Measurements from ENCODE around the gene VWA3B. TPM values are rescaled to one million over a fixed set of nuclear protein-coding genes. Genes with fewer than 3 reads are reported as not detected.

Gene VWA3B
- total RNA-seq, 1 experiment from 2014 or later = not detected

GRCh38 chr2:98070081-98070480, 16.9 kb upstream of the VWA3B start:
- Histone ChIP-seq H2BK15ac (ENCODE audit: low read depth, low read length) (no peak overlapping the region), H3K27ac (ENCODE audit: insufficient read length, low read depth, low read length) (no peak overlapping the region), H3K23ac (ENCODE audit: insufficient read length, low read depth, low read length) (no peak overlapping the region), H3K9ac (ENCODE audit: extremely low read depth, insufficient read length, low read length) (no peak overlapping the region), H2BK12ac (ENCODE audit: insufficient read length, low read depth, low read length) (no peak overlapping the region), H2AFZ (ENCODE audit: low read length) (peak overlapping the region; percentile 11), H4K5ac (ENCODE audit: insufficient read length, low read depth, low read length) (no peak overlapping the region), H3K27me3 (ENCODE audit: insufficient read depth, low read length) (no peaks in the 10 kb centered on the region), H3K18ac (ENCODE audit: insufficient read length, low read depth, low read length) (no peak overlapping the region), H2BK120ac (ENCODE audit: low read depth, low read length, poor library complexity, severe bottlenecking) (no peak overlapping the region), H2BK5ac (ENCODE audit: insufficient read length, low read length) (no peak overlapping the region), H3K79me1 (ENCODE audit: insufficient read depth, low read depth, low read length, poor library complexity, severe bottlenecking) (no peaks in the 10 kb centered on the region), H3K9me3 (ENCODE audit: control insufficient read depth, low read depth, low read length) (no peaks in the 10 kb centered on the region), H3T11ph (ENCODE audit: low read length) (no peak overlapping the region), H3K14ac (ENCODE audit: insufficient read depth, low read length) (no peak overlapping the region), H4K20me1 (ENCODE audit: control insufficient read depth, insufficient read depth, insufficient read length) (no peaks in the 10 kb centered on the region), H4K8ac (replicated peaks; ENCODE audit: insufficient read length, low read depth, low read length) (no peak overlapping the region), H3K4me2 (ENCODE audit: insufficient read depth, insufficient read length, low read length) (no peak overlapping the region), H3K4ac (ENCODE audit: low read depth, low read length) (no peak overlapping the region), H3K56ac (ENCODE audit: insufficient read length, low read depth, low read length) (no peak overlapping the region), H2AK5ac (ENCODE audit: insufficient read length, low read length) (no peak overlapping the region), H2BK20ac (ENCODE audit: low read depth, low read length, poor library complexity, severe bottlenecking) (no peak overlapping the region), H3K23me2 (ENCODE audit: insufficient read length, low read depth, low read length, poor library complexity, severe bottlenecking) (no peaks in the 10 kb centered on the region), H3K79me2 (ENCODE audit: insufficient read depth, low read length) (no peaks in the 10 kb centered on the region), H4K91ac (ENCODE audit: insufficient read length, low read depth, low read length) (no peak overlapping the region), H3K4me1 (ENCODE audit: insufficient read depth, low read length) (no peaks in the 10 kb centered on the region)
- Mint-ChIP-seq H3K4me1 (peaks cover 6 to 7% of the 10 kb centered on the region in 2 experiments), H3K27me3 (ENCODE audit: low read depth) (no peaks in the 10 kb centered on the region; the same call in 1 of the 2 replicates), H3K4me3 (no peak overlapping the region), H3K27ac (peak overlapping the region in 1 of 3 experiments; percentile 70; a peak in 1 of 7 replicates), H3K36me3 (ENCODE audit: insufficient read depth in 1 of 3, low read depth in 3 of 3) (no peaks in the 10 kb centered on the region), H3K9me3 (no peaks in the 10 kb centered on the region; a peak in 2 of 5 replicates)
- peak; percentile 33 for DNase-seq
- no CpG with 5 or more reads among the region's 11 CpGs for WGBS (ENCODE audit: extremely low coverage, insufficient read length, low lambda C conversion rate)
- TF ChIP-seq, protein P1, sequence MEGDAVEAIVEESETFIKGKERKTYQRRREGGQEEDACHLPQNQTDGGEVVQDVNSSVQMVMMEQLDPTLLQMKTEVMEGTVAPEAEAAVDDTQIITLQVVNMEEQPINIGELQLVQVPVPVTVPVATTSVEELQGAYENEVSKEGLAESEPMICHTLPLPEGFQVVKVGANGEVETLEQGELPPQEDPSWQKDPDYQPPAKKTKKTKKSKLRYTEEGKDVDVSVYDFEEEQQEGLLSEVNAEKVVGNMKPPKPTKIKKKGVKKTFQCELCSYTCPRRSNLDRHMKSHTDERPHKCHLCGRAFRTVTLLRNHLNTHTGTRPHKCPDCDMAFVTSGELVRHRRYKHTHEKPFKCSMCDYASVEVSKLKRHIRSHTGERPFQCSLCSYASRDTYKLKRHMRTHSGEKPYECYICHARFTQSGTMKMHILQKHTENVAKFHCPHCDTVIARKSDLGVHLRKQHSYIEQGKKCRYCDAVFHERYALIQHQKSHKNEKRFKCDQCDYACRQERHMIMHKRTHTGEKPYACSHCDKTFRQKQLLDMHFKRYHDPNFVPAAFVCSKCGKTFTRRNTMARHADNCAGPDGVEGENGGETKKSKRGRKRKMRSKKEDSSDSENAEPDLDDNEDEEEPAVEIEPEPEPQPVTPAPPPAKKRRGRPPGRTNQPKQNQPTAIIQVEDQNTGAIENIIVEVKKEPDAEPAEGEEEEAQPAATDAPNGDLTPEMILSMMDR (conservative IDR thresholded peaks at IDR 0.05) = no peak
